Liver (tissue), 9 donors: Measurements from ENCODE around the gene XPR1. TPM values are rescaled to one million over a fixed set of nuclear protein-coding genes. Genes with fewer than 3 reads are reported as not detected.

ENCODE experiments used
- DNase-seq: peaks from one replicate; pipeline ENCODE4 v3.0.0-alpha.2; 2017; ENCODE audit warnings: low spot score
- H3K27ac ChIP-seq, 2 donors: one replicate each; pipeline ENCODE4 v1.7.0; 2013; ENCODE audit warnings: inconsistent platforms in 2 of 2, low read length in 2 of 2, control low read depth in 1 of 2, low read depth in 1 of 2, mild to moderate bottlenecking in 1 of 2
- H3K27me3 ChIP-seq, 4 donors: one replicate each; pipeline versions ENCODE4 v1.6.1 to v1.7.0; 2013; ENCODE audit warnings: low read length in 3 of 4, inconsistent platforms in 1 of 4, mild to moderate bottlenecking in 1 of 4, moderate library complexity in 1 of 4; ENCODE audit not compliant: control insufficient read depth in 4 of 4, insufficient read depth in 4 of 4
- H3K36me3 ChIP-seq, 4 donors: one replicate each; pipeline versions ENCODE4 v1.6.1 to v1.7.0; 2013; ENCODE audit warnings: low read length in 3 of 4, mild to moderate bottlenecking in 3 of 4, low read depth in 1 of 4, moderate library complexity in 1 of 4; ENCODE audit not compliant: control insufficient read depth in 4 of 4, insufficient read depth in 3 of 4
- H3K4me1 ChIP-seq, 4 donors: one replicate each; pipeline versions ENCODE4 v1.6.1 to v1.7.0; 2013; ENCODE audit warnings: low read length in 3 of 4, mild to moderate bottlenecking in 3 of 4, moderate library complexity in 1 of 4; ENCODE audit not compliant: control insufficient read depth in 4 of 4, insufficient read depth in 4 of 4
- H3K4me3 ChIP-seq, 3 donors: one replicate each; pipeline versions ENCODE4 v1.6.1 to v1.7.0; 2013; ENCODE audit warnings: low read length in 3 of 3, control low read depth in 1 of 3, low read depth in 1 of 3, mild to moderate bottlenecking in 1 of 3
- H3K9ac ChIP-seq, 2 donors: one replicate each; pipeline ENCODE4 v1.7.0; 2013; ENCODE audit warnings: low read length in 2 of 2, mild to moderate bottlenecking in 2 of 2, moderate library complexity in 2 of 2, control low read depth in 1 of 2, low read depth in 1 of 2
- H3K9me3 ChIP-seq, 4 donors: one replicate each; pipeline versions ENCODE4 v1.6.1 to v1.7.0; 2013; ENCODE audit warnings: low read length in 3 of 4; ENCODE audit not compliant: control insufficient read depth in 4 of 4
- EGR1 ChIP-seq, 2 donors: IDR thresholded peaks; 2 replicates each; pipeline ENCODE4 v1.6.1; 2016 to 2018; ENCODE audit warnings: antibody characterized with exemption in 2 of 2, low read depth in 2 of 2
- FOXA1 ChIP-seq: IDR thresholded peaks from 2 replicates; pipeline ENCODE4 v1.6.1; 2016; ENCODE audit warnings: antibody characterized with exemption
- FOXA2 ChIP-seq: IDR thresholded peaks from 2 replicates; pipeline ENCODE4 v1.6.1; 2016; ENCODE audit warnings: antibody characterized with exemption
- GABPA ChIP-seq, 2 donors: IDR thresholded peaks in 1 of 2; conservative IDR thresholded peaks in 1 of 2; 2 replicates each; pipeline ENCODE4 v1.6.1; 2016; ENCODE audit warnings: antibody characterized with exemption in 2 of 2, mild to moderate bottlenecking in 1 of 2, moderate library complexity in 1 of 2
- HNF4G ChIP-seq: IDR thresholded peaks from 2 replicates; pipeline ENCODE4 v1.6.1; 2016; ENCODE audit warnings: antibody characterized with exemption
- JUND ChIP-seq, 2 donors: IDR thresholded peaks; 2 replicates each; pipeline ENCODE4 v1.6.1; 2016; ENCODE audit warnings: antibody characterized with exemption in 2 of 2
- NR2F2 ChIP-seq: IDR thresholded peaks from 2 replicates; pipeline ENCODE4 v1.6.1; 2016; ENCODE audit warnings: antibody characterized with exemption
- RAD21 ChIP-seq, 2 donors: IDR thresholded peaks; 2 replicates each; pipeline ENCODE4 v1.6.1; 2016; ENCODE audit warnings: antibody characterized with exemption in 2 of 2, mild to moderate bottlenecking in 2 of 2
- RXRA ChIP-seq, 2 donors: IDR thresholded peaks; 2 replicates each; pipeline ENCODE4 v1.6.1; 2017 to 2018; ENCODE audit warnings: antibody characterized with exemption in 2 of 2, mild to moderate bottlenecking in 1 of 2
- SP1 ChIP-seq: IDR thresholded peaks from 2 replicates; pipeline ENCODE4 v1.6.1; 2018; ENCODE audit warnings: antibody characterized with exemption, mild to moderate bottlenecking
- TAF1 ChIP-seq: conservative IDR thresholded peaks from 2 replicates; pipeline ENCODE4 v1.6.1; 2016; ENCODE audit warnings: antibody characterized with exemption, mild to moderate bottlenecking
- YY1 ChIP-seq: IDR thresholded peaks from 2 replicates; pipeline ENCODE4 v1.6.1; 2016; ENCODE audit warnings: antibody characterized with exemption, mild to moderate bottlenecking
- WGBS: extraction: QIAGEN DNeasy Blood & Tissue Kit; methylation state at CpG from one replicate; pipeline ENCODE4 v1.1.7; 2013; 5-methylcytosine and 5-hydroxymethylcytosine counted together
- polyA plus RNA-seq, 2 donors: library from polyadenylated mRNA; stranded (reverse) in 1 of 2; unstranded in 1 of 2; fragments of 200-250 nt in 1 of 2; fragments of >200 nt in 1 of 2; fragmentation: Nextera tagmentation in 1 of 2; extraction: Ambion mirVana in 1 of 2; gene quantifications; one replicate each; pipeline versions ENCODE4 v1.2.1 to v1.2.3, GENCODE V29; 2013 to 2015
- total RNA-seq, 2 donors: library from RNA; depleted of rRNA; stranded (reverse); fragments of >200 nt; gene quantifications; one replicate each; pipeline ENCODE4 v1.2.3, GENCODE V29; 2014
- TF ChIP-seq, protein P1 (sequence below): IDR thresholded peaks from 2 replicates; pipeline ENCODE4 v1.6.1; 2016; ENCODE audit warnings: antibody characterized with exemption
- TF ChIP-seq, protein P2 (sequence below): IDR thresholded peaks from 2 replicates; pipeline ENCODE4 v1.6.1; 2016; ENCODE audit warnings: antibody characterized with exemption, mild to moderate bottlenecking
- TF ChIP-seq, protein P3 (sequence below): IDR thresholded peaks from 2 replicates; pipeline ENCODE4 v1.6.1; 2016; ENCODE audit warnings: antibody characterized with exemption
- TF ChIP-seq, protein P4 (sequence below): IDR thresholded peaks from 2 replicates; pipeline ENCODE4 v1.6.1; 2016; ENCODE audit warnings: antibody characterized with exemption
- donor health status: healthy.
- donor health status: healthy.
- donor health status: healthy.
- donor health status: healthy.
- donor health status: healthy.

The XPR1 gene
- total and polyA plus RNA-seq, 4 donors = 1.8 to 14.3 (median 5.9) TPM

DNA sequence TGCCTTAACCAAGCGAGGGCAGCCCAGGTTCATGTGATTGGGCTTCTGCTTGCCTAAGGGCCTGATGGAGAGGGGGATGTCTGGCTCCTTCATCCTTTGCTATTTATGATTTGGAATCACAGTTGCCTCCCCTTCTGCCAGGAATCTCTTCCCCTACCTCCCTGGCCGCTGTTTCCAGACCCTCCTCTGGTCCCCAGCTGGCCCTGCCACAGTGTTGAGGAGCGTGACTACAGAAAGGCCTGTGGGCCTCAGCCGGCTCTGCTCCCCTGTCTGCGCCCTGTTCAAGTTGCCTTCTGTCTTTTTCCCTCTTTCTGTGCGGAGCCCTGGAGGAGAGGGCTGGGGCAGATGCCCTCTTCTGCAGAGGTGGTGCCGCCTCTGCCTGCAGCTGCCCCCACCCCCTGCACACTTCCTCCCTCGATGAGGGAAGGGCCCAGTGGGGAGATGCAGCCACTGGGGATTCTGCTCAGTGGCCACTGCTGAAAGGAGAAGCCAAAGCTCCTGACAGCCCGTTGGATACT lies 287.4 kb downstream of the XPR1 start:
- Histone ChIP-seq H3K4me3 (no peak overlapping the region), H3K9ac (no peak overlapping the region), H3K36me3 (no peaks in the 10 kb centered on the region), H3K4me1 (no peaks in the 10 kb centered on the region), H3K9me3 (no peaks in the 10 kb centered on the region), H3K27me3 (peaks cover 0 to under 1% (median 0%) of the 10 kb centered on the region in 4 donors), H3K27ac (no peak overlapping the region)
- 91% methylated on average over 9 of the region's 9 CpGs for WGBS
- no peak for TF ChIP-seq FOXA1
- TF ChIP-seq RXRA (IDR thresholded peaks at IDR 0.05) = no peak
- TF ChIP-seq EGR1 (IDR thresholded peaks at IDR 0.05; ENCODE audit: low read depth in 2 of 2) = no peak
- no peak for TF ChIP-seq GABPA (IDR thresholded peaks at IDR 0.05 in 1 of 2, conservative IDR thresholded peaks at IDR 0.05 in 1 of 2)
- TF ChIP-seq, protein P1, sequence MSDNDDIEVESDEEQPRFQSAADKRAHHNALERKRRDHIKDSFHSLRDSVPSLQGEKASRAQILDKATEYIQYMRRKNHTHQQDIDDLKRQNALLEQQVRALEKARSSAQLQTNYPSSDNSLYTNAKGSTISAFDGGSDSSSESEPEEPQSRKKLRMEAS = no peak
- no peak for TF ChIP-seq NR2F2
- TF ChIP-seq JUND (IDR thresholded peaks at IDR 0.05) = no peak
- no peak for TF ChIP-seq HNF4G
- TF ChIP-seq, protein P2, sequence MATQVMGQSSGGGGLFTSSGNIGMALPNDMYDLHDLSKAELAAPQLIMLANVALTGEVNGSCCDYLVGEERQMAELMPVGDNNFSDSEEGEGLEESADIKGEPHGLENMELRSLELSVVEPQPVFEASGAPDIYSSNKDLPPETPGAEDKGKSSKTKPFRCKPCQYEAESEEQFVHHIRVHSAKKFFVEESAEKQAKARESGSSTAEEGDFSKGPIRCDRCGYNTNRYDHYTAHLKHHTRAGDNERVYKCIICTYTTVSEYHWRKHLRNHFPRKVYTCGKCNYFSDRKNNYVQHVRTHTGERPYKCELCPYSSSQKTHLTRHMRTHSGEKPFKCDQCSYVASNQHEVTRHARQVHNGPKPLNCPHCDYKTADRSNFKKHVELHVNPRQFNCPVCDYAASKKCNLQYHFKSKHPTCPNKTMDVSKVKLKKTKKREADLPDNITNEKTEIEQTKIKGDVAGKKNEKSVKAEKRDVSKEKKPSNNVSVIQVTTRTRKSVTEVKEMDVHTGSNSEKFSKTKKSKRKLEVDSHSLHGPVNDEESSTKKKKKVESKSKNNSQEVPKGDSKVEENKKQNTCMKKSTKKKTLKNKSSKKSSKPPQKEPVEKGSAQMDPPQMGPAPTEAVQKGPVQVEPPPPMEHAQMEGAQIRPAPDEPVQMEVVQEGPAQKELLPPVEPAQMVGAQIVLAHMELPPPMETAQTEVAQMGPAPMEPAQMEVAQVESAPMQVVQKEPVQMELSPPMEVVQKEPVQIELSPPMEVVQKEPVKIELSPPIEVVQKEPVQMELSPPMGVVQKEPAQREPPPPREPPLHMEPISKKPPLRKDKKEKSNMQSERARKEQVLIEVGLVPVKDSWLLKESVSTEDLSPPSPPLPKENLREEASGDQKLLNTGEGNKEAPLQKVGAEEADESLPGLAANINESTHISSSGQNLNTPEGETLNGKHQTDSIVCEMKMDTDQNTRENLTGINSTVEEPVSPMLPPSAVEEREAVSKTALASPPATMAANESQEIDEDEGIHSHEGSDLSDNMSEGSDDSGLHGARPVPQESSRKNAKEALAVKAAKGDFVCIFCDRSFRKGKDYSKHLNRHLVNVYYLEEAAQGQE = no peak
- TF ChIP-seq RAD21 (IDR thresholded peaks at IDR 0.05) = no peak
- TF ChIP-seq YY1 = no peak
- no peak for TF ChIP-seq SP1
- no peak for DNase-seq

DNA sequence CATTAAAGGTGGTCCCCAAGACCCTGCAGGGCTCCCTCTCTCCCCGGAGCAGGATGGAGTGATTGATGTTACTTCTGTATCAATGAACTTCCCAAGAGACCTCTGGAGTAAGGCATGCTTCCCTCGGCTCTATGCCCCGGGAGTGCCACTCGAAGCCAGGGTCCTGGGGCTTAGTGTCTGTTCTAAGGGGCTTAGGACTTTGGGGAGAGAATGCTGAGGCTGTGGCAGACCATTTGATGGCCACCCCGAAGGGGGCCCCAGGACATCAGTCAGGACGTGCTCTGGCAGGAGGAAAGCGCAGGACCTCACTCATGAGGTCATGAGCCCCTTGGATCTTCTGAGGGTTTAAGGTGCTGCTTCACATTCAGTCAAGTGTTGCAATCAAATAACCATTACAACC lies 288.4 kb downstream of the XPR1 start:
- Histone ChIP-seq H3K27ac (no peak overlapping the region), H3K9ac (no peak overlapping the region), H3K4me1 (peaks cover 0 to 3% (median 0%) of the 10 kb centered on the region in 4 donors), H3K9me3 (no peaks in the 10 kb centered on the region), H3K4me3 (no peak overlapping the region), H3K36me3 (no peaks in the 10 kb centered on the region), H3K27me3 (no peaks in the 10 kb centered on the region)
- TF ChIP-seq HNF4G (no peak), NR2F2 (no peak), FOXA1 (no peak), RXRA (IDR thresholded peaks at IDR 0.05) (no peak), JUND (IDR thresholded peaks at IDR 0.05) (no peak), TAF1 (no peak), EGR1 (IDR thresholded peaks at IDR 0.05; ENCODE audit: low read depth in 2 of 2) (no peak), YY1 (no peak), GABPA (IDR thresholded peaks at IDR 0.05 in 1 of 2, conservative IDR thresholded peaks at IDR 0.05 in 1 of 2) (no peak), SP1 (no peak), FOXA2 (no peak)
- TF ChIP-seq, protein P1 = no peak
- TF ChIP-seq, protein P2 = no peak
- TF ChIP-seq, protein P3, sequence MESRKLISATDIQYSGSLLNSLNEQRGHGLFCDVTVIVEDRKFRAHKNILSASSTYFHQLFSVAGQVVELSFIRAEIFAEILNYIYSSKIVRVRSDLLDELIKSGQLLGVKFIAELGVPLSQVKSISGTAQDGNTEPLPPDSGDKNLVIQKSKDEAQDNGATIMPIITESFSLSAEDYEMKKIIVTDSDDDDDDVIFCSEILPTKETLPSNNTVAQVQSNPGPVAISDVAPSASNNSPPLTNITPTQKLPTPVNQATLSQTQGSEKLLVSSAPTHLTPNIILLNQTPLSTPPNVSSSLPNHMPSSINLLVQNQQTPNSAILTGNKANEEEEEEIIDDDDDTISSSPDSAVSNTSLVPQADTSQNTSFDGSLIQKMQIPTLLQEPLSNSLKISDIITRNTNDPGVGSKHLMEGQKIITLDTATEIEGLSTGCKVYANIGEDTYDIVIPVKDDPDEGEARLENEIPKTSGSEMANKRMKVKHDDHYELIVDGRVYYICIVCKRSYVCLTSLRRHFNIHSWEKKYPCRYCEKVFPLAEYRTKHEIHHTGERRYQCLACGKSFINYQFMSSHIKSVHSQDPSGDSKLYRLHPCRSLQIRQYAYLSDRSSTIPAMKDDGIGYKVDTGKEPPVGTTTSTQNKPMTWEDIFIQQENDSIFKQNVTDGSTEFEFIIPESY = no peak
- TF ChIP-seq, protein P4, sequence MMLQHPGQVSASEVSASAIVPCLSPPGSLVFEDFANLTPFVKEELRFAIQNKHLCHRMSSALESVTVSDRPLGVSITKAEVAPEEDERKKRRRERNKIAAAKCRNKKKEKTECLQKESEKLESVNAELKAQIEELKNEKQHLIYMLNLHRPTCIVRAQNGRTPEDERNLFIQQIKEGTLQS = no peak
- WGBS = 95% methylated on average over 7 of the region's 7 CpGs
- DNase-seq = no peak
